Measurements from ENCODE around the gene VNN1.

VNN1 gene

GRCh38 chr6:132748446-132748845, 34.6 kb upstream of the VNN1 start:
- Histone ChIP-seq H3K27me3 (replicated peaks; ENCODE audit: control insufficient read depth, insufficient read depth, low read length, poor library complexity, severe bottlenecking) (no peaks in the 10 kb centered on the region), H3K27ac (ENCODE audit: insufficient read depth, low read length, poor library complexity, severe bottlenecking) (no peak overlapping the region), H3K9me3 (ENCODE audit: control insufficient read depth, low read length) (no peaks in the 10 kb centered on the region), H3K36me3 (ENCODE audit: control insufficient read depth, insufficient read depth, low read length) (no peaks in the 10 kb centered on the region), H3K4me3 (ENCODE audit: insufficient read depth, low read depth, low read length, poor library complexity, severe bottlenecking) (no peak overlapping the region), H3K4me1 (ENCODE audit: control insufficient read depth, insufficient read depth, low read length, poor library complexity, severe bottlenecking) (no peaks in the 10 kb centered on the region)
- no peak for DNase-seq

GRCh38 chr6:132746048-132746447, 32.2 kb upstream of the VNN1 start:
- Histone ChIP-seq H3K27me3 (replicated peaks; ENCODE audit: control insufficient read depth, insufficient read depth, low read length, poor library complexity, severe bottlenecking) (no peaks in the 10 kb centered on the region), H3K4me1 (ENCODE audit: control insufficient read depth, insufficient read depth, low read length, poor library complexity, severe bottlenecking) (no peaks in the 10 kb centered on the region), H3K36me3 (ENCODE audit: control insufficient read depth, insufficient read depth, low read length) (no peaks in the 10 kb centered on the region), H3K4me3 (ENCODE audit: insufficient read depth, low read depth, low read length, poor library complexity, severe bottlenecking) (no peak overlapping the region), H3K9me3 (ENCODE audit: control insufficient read depth, low read length) (no peaks in the 10 kb centered on the region), H3K27ac (ENCODE audit: insufficient read depth, low read length, poor library complexity, severe bottlenecking) (no peak overlapping the region)
- DNase-seq = no peak

- Histone ChIP-seq H3K4me3 (ENCODE audit: insufficient read depth, low read depth, low read length, poor library complexity, severe bottlenecking) (no peak overlapping the region), H3K9me3 (ENCODE audit: control insufficient read depth, low read length) (no peaks in the 10 kb centered on the region), H3K36me3 (ENCODE audit: control insufficient read depth, insufficient read depth, low read length) (no peaks in the 10 kb centered on the region), H3K27me3 (replicated peaks; ENCODE audit: control insufficient read depth, insufficient read depth, low read length, poor library complexity, severe bottlenecking) (no peaks in the 10 kb centered on the region), H3K27ac (ENCODE audit: insufficient read depth, low read length, poor library complexity, severe bottlenecking) (no peak overlapping the region), H3K4me1 (ENCODE audit: control insufficient read depth, insufficient read depth, low read length, poor library complexity, severe bottlenecking) (no peaks in the 10 kb centered on the region)
- no peak for DNase-seq
Observed at GRCh38 chr6:132742495-132742894, 28.6 kb upstream of the VNN1 start.

- H3K36me3 ChIP-seq (ENCODE audit: control insufficient read depth, insufficient read depth, low read length) = no peaks in the 10 kb centered on the region
- no peaks in the 10 kb centered on the region for H3K27me3 ChIP-seq (replicated peaks; ENCODE audit: control insufficient read depth, insufficient read depth, low read length, poor library complexity, severe bottlenecking)
- no peaks in the 10 kb centered on the region for H3K9me3 ChIP-seq (ENCODE audit: control insufficient read depth, low read length)
- peaks cover 1% of the 10 kb centered on the region for H3K4me1 ChIP-seq (ENCODE audit: control insufficient read depth, insufficient read depth, low read length, poor library complexity, severe bottlenecking)
- no peak overlapping the region for H3K27ac ChIP-seq (ENCODE audit: insufficient read depth, low read length, poor library complexity, severe bottlenecking)
- no peak for DNase-seq
- no peak overlapping the region for H3K4me3 ChIP-seq (ENCODE audit: insufficient read depth, low read depth, low read length, poor library complexity, severe bottlenecking)
Observed at GRCh38 chr6:132741281-132741680, 27.4 kb upstream of the VNN1 start.

- H3K27ac ChIP-seq (ENCODE audit: insufficient read depth, low read length, poor library complexity, severe bottlenecking) = no peak overlapping the region
- H3K9me3 ChIP-seq (ENCODE audit: control insufficient read depth, low read length) = no peaks in the 10 kb centered on the region
- no peaks in the 10 kb centered on the region for H3K36me3 ChIP-seq (ENCODE audit: control insufficient read depth, insufficient read depth, low read length)
- H3K4me3 ChIP-seq (ENCODE audit: insufficient read depth, low read depth, low read length, poor library complexity, severe bottlenecking) = no peak overlapping the region
- DNase-seq = no peak
- H3K4me1 ChIP-seq (ENCODE audit: control insufficient read depth, insufficient read depth, low read length, poor library complexity, severe bottlenecking) = peaks cover 3% of the 10 kb centered on the region
- H3K27me3 ChIP-seq (replicated peaks; ENCODE audit: control insufficient read depth, insufficient read depth, low read length, poor library complexity, severe bottlenecking) = no peaks in the 10 kb centered on the region
Observed at GRCh38 chr6:132736239-132736638, 22.4 kb upstream of the VNN1 start.

- H3K27me3 ChIP-seq (replicated peaks; ENCODE audit: control insufficient read depth, insufficient read depth, low read length, poor library complexity, severe bottlenecking) = no peaks in the 10 kb centered on the region
- H3K9me3 ChIP-seq (ENCODE audit: control insufficient read depth, low read length) = no peaks in the 10 kb centered on the region
- no peaks in the 10 kb centered on the region for H3K36me3 ChIP-seq (ENCODE audit: control insufficient read depth, insufficient read depth, low read length)
- no peak overlapping the region for H3K27ac ChIP-seq (ENCODE audit: insufficient read depth, low read length, poor library complexity, severe bottlenecking)
- no peak overlapping the region for H3K4me3 ChIP-seq (ENCODE audit: insufficient read depth, low read depth, low read length, poor library complexity, severe bottlenecking)
- no peak for DNase-seq
- H3K4me1 ChIP-seq (ENCODE audit: control insufficient read depth, insufficient read depth, low read length, poor library complexity, severe bottlenecking) = peaks cover 3% of the 10 kb centered on the region
Observed at GRCh38 chr6:132734694-132735236, 20.9 kb upstream of the VNN1 start.

- no peak overlapping the region for H3K27ac ChIP-seq (ENCODE audit: insufficient read depth, low read length, poor library complexity, severe bottlenecking)
- H3K4me3 ChIP-seq (ENCODE audit: insufficient read depth, low read depth, low read length, poor library complexity, severe bottlenecking) = no peak overlapping the region
- peaks cover 3% of the 10 kb centered on the region for H3K4me1 ChIP-seq (ENCODE audit: control insufficient read depth, insufficient read depth, low read length, poor library complexity, severe bottlenecking)
- no peaks in the 10 kb centered on the region for H3K27me3 ChIP-seq (replicated peaks; ENCODE audit: control insufficient read depth, insufficient read depth, low read length, poor library complexity, severe bottlenecking)
- no peaks in the 10 kb centered on the region for H3K9me3 ChIP-seq (ENCODE audit: control insufficient read depth, low read length)
- DNase-seq = no peak
- H3K36me3 ChIP-seq (ENCODE audit: control insufficient read depth, insufficient read depth, low read length) = no peaks in the 10 kb centered on the region
Observed at GRCh38 chr6:132733814-132734213, 20.0 kb upstream of the VNN1 start.

GRCh38 chr6:132733283-132733682, 19.4 kb upstream of the VNN1 start:
- Histone ChIP-seq H3K27ac (ENCODE audit: insufficient read depth, low read length, poor library complexity, severe bottlenecking) (no peak overlapping the region), H3K9me3 (ENCODE audit: control insufficient read depth, low read length) (no peaks in the 10 kb centered on the region), H3K36me3 (ENCODE audit: control insufficient read depth, insufficient read depth, low read length) (no peaks in the 10 kb centered on the region), H3K4me3 (ENCODE audit: insufficient read depth, low read depth, low read length, poor library complexity, severe bottlenecking) (no peak overlapping the region), H3K27me3 (replicated peaks; ENCODE audit: control insufficient read depth, insufficient read depth, low read length, poor library complexity, severe bottlenecking) (no peaks in the 10 kb centered on the region), H3K4me1 (ENCODE audit: control insufficient read depth, insufficient read depth, low read length, poor library complexity, severe bottlenecking) (peaks cover 3% of the 10 kb centered on the region)
- no peak for DNase-seq

- DNase-seq = no peak
- no peaks in the 10 kb centered on the region for H3K36me3 ChIP-seq (ENCODE audit: control insufficient read depth, insufficient read depth, low read length)
- H3K27ac ChIP-seq (ENCODE audit: insufficient read depth, low read length, poor library complexity, severe bottlenecking) = no peak overlapping the region
- H3K9me3 ChIP-seq (ENCODE audit: control insufficient read depth, low read length) = no peaks in the 10 kb centered on the region
- no peaks in the 10 kb centered on the region for H3K27me3 ChIP-seq (replicated peaks; ENCODE audit: control insufficient read depth, insufficient read depth, low read length, poor library complexity, severe bottlenecking)
- H3K4me1 ChIP-seq (ENCODE audit: control insufficient read depth, insufficient read depth, low read length, poor library complexity, severe bottlenecking) = no peaks in the 10 kb centered on the region
- no peak overlapping the region for H3K4me3 ChIP-seq (ENCODE audit: insufficient read depth, low read depth, low read length, poor library complexity, severe bottlenecking)
Observed at GRCh38 chr6:132731086-132731485, 17.2 kb upstream of the VNN1 start.

- Histone ChIP-seq H3K4me1 (ENCODE audit: control insufficient read depth, insufficient read depth, low read length, poor library complexity, severe bottlenecking) (no peaks in the 10 kb centered on the region), H3K4me3 (ENCODE audit: insufficient read depth, low read depth, low read length, poor library complexity, severe bottlenecking) (no peak overlapping the region), H3K27me3 (replicated peaks; ENCODE audit: control insufficient read depth, insufficient read depth, low read length, poor library complexity, severe bottlenecking) (no peaks in the 10 kb centered on the region), H3K9me3 (ENCODE audit: control insufficient read depth, low read length) (no peaks in the 10 kb centered on the region), H3K27ac (ENCODE audit: insufficient read depth, low read length, poor library complexity, severe bottlenecking) (no peak overlapping the region), H3K36me3 (ENCODE audit: control insufficient read depth, insufficient read depth, low read length) (no peaks in the 10 kb centered on the region)
- no peak for DNase-seq
Observed at GRCh38 chr6:132730560-132730959, 16.7 kb upstream of the VNN1 start.

- Histone ChIP-seq H3K9me3 (ENCODE audit: control insufficient read depth, low read length) (no peaks in the 10 kb centered on the region), H3K27ac (ENCODE audit: insufficient read depth, low read length, poor library complexity, severe bottlenecking) (no peak overlapping the region), H3K27me3 (replicated peaks; ENCODE audit: control insufficient read depth, insufficient read depth, low read length, poor library complexity, severe bottlenecking) (no peaks in the 10 kb centered on the region), H3K4me3 (ENCODE audit: insufficient read depth, low read depth, low read length, poor library complexity, severe bottlenecking) (no peak overlapping the region), H3K36me3 (ENCODE audit: control insufficient read depth, insufficient read depth, low read length) (no peaks in the 10 kb centered on the region), H3K4me1 (ENCODE audit: control insufficient read depth, insufficient read depth, low read length, poor library complexity, severe bottlenecking) (no peaks in the 10 kb centered on the region)
- DNase-seq = no peak
Observed at GRCh38 chr6:132728616-132729015, 14.8 kb upstream of the VNN1 start.
